GM21786 (cell line): ENCODE measurements around the gene EIF3D.

Source experiments
- ATAC-seq: cut with Tn5 transposase; IDR thresholded peaks from one replicate; pipeline ENCODE4 v1.9.1; 2021; ENCODE audit not compliant: unreplicated experiment

EIF3D gene, protein sequence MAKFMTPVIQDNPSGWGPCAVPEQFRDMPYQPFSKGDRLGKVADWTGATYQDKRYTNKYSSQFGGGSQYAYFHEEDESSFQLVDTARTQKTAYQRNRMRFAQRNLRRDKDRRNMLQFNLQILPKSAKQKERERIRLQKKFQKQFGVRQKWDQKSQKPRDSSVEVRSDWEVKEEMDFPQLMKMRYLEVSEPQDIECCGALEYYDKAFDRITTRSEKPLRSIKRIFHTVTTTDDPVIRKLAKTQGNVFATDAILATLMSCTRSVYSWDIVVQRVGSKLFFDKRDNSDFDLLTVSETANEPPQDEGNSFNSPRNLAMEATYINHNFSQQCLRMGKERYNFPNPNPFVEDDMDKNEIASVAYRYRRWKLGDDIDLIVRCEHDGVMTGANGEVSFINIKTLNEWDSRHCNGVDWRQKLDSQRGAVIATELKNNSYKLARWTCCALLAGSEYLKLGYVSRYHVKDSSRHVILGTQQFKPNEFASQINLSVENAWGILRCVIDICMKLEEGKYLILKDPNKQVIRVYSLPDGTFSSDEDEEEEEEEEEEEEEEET

DNA sequence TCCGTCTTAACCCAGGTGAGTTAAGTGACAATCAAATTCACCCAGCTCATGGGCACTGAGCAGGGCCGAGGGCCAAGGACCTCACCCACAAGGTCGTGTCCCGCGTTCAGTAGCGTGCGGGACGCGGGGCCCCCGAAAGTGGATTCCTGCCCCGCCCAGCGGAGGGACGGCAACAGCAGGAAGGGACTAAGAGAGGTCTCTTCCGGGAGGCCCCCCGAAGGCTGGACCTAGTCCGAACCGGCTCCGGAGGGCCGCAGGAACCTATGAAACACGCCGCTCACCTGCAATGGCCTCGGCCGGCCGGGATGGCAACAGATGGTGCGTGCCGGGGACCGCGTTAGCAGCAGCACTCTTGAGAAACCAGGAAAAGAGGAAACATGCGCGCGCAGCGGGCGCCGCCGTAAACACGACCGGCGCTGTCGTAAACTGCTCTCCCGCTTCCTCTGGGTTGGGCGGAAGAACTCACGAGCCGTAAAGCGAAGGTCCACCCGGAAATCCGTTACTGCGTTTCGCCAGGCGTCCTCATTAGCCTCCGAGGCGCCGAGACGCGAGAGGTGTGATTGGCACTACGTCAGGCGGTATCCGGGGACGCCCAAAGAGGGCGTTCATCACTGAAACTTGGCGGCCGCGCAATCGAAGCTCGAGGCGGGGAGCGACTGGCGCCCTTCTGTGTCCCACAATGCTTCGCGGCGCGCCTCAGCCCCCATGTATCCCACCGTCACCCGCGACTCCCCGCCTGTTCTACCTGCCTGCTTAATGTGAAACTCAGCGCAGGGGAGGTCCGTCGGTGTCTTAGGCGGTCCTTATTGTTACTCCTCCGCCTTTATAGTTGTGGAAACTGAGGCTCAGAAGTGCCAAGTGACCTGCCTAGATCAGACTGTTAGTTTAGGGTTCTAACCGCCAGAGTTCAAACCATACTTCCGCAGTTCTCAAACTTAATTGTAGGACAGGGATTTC lies at the start of gene EIF3D:
TSS of gene EIF3D (minus strand) at position 372 of the 957 bp plus-strand sequence. CDS start 3,045 bp downstream, outside the sequence.
- ATAC-seq, result peak; percentile 92

DNA sequence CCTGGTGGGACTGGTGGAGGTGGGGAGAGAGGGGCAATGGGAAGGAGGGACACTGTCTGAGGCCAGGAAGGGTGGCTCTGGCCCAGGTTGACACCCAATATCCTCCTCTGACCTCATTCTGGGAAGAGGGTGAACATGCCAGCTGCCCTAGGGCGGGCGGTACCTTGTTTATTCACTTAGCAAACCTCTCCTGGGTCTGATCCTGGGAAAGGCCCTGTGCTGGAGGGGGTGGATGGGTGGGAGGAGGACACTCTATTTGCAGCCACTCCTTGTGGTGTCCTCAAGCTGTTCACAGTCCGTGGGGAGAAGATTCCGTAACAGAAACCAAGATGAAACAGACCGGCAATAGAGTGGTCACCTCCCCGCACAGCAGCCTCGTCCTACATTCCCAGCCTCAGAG lies 49.7 kb upstream of the EIF3D start:
- no peak for ATAC-seq

DNA sequence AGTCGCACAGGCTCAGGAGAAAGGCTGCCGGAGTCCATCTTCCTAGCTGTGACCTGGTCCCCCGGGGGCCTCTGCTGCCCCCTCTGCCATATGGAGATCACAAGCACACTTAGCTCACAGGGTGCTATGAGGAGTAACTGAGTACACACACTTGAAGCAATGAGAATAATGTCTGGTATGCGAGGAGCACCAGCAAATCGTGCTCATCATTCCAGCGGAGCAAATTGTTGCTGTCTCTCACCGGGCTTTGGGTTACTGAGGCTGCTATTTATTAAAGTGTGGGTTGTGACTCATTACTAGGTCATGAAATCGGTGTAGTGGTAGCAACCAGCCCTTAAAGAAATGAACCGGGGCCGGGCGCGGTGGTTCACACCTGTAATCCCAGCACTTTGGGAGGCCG lies 48.1 kb upstream of the EIF3D start:
- no peak for ATAC-seq

DNA sequence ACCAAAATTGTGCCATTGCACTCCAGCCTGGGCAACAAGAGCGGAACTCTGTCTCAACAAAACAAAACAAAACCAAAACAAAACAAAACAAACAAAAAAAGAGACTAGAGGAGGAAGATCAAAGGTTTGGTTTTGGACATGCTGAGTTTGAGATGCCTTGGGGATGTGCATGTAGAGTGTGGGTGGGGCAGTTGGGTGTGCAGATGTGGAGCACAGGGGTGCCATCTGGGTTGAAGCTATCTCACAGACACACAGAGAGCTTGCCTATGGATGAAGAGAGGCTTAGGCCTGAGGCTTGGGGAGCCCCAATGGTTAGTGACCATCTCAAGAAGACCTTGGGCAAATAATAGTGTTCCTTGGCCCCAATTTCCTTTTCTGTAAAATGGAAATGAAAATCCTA lies 45.8 kb upstream of the EIF3D start:
- ATAC-seq, result no peak

DNA sequence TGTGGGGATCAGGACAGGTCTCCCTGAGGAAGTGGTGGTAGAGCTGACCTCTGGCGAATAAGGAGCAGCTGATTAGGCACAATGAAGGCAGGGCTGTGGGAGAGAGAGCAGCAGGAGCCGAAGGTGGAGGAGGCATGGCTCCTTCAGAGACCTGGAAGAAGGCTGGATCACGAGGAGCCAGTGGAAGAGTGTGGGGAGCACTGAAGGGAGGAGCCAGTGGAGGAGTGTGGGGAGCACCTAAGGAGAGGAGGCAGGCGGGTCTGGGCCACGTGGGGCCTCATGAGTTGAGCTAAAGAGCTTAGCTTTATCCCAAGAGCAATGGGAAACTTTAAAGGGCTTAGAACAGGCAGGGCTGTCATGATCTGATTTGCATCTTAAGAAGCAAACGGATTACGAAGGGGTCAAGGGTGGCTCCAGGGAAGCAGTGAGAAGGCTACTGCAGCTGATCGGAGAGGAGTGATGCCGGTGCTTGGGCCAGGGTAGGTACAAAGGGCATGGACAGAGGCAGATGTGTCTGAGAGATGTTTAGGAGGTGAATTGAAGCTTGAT lies 44.9 kb upstream of the EIF3D start:
- no peak for ATAC-seq

DNA sequence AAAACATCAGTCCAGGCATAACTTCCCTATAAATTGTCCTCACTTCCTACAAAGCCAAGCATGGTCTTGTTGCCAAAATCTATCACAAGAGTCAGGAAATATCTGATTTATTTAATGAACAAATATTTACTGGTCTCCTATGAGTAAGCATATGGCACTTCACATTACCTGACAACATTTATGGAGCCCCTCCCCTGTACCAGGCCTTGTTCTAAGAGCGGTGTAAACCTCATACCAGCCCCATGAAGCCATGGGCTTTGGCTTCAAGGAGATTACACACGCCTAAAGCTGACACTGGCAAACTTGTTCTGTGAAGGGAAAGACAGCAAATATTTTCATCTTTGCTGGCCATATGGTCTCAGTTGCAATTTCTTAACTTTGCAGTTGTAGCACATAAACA lies 43.0 kb upstream of the EIF3D start:
- ATAC-seq, result no peak

DNA sequence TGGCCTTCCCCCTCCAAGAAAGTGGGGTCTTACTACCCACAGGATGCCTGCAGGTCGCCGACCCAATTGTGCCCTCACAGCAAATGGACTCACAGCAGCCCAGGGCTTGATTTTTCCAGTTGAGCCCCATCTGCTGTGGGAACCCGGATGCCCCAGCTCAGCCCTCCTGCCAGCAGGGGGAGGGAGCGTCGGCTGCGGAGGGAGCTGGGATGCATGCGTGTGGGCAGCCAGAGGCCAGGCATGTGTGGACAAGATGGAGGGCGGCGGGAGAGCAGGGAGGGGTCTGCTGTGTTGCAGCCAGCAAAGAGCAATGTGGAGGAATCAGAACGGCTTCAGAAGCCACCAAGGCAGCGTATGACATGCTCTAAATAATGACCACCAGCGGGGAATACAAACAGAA lies 41.0 kb upstream of the EIF3D start:
- ATAC-seq, result no peak

DNA sequence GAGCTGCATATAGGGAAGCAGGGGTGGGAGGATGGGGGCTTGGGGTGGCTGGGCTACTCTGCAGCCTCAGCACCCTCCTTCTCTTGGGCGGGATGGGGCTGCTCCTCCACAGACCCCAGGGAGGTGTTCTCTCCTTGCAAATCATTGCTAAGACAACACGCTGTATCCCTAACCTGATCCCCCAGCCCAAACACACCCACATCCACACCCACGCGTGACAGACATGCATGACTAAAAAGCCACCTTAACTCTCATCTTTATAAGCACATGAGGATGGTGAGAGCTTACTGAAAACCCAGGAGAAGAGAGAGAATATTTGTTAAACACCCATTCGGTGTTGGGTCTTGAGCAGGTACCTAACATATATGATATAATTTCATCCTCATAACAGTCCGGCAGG lies 39.9 kb upstream of the EIF3D start:
- ATAC-seq, result no peak

DNA sequence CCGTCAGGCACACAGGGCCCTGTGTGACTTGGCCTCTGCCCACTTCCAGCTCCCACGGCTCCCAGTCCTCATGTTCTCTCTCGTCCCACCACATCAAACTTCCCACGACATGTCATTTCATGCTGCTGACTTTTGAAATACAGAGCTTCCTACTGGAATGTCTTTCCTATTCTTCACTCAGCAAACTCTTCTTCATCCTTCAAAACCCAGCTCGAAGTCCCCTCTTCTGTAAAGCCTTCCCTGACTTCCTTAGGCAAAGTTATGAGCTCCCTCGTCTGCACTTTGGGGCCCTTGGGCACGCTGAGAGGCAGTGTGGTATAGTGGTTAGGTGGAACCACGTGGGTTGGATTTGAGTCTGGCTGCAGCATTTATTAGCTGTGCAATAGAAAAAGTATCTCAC lies 37.8 kb upstream of the EIF3D start:
- no peak for ATAC-seq

DNA sequence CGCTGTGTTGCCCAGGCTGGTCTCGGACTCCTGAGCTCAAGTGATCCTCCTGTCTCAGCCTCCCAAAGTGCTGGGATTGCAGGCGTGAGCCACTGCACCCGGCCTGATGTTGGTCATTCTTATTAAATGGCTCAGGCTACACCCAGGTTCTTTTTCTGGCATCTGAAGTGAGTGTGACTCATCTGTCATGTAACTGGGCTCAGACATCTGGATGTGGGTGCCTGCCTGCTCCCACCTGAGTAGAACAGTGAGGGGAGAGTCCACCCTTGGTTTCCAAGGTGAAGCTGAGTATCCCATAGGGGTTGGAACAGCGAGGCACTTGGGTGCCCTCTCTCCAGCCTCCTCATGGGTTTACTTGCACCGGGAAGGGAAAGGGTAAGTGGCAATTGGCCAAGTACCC lies 36.7 kb upstream of the EIF3D start:
- ATAC-seq, result no peak

DNA sequence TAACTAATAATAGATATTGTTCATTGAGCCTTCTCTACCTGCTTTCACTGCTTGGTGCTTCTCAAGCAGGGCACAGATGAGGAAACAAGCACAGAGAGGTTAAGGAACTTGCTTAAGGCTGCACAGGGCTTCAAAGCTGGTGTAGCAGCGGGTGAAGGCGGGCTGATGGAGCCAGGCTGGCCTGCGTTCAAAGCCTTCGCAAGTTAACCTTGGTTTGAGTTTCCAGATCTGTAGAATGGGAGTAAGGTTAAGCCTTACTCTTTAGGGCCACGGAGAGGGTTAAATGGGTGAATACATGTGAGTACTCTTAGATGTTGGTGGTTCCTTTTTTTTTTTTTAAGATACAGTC lies 36.2 kb upstream of the EIF3D start:
- no peak for ATAC-seq

DNA sequence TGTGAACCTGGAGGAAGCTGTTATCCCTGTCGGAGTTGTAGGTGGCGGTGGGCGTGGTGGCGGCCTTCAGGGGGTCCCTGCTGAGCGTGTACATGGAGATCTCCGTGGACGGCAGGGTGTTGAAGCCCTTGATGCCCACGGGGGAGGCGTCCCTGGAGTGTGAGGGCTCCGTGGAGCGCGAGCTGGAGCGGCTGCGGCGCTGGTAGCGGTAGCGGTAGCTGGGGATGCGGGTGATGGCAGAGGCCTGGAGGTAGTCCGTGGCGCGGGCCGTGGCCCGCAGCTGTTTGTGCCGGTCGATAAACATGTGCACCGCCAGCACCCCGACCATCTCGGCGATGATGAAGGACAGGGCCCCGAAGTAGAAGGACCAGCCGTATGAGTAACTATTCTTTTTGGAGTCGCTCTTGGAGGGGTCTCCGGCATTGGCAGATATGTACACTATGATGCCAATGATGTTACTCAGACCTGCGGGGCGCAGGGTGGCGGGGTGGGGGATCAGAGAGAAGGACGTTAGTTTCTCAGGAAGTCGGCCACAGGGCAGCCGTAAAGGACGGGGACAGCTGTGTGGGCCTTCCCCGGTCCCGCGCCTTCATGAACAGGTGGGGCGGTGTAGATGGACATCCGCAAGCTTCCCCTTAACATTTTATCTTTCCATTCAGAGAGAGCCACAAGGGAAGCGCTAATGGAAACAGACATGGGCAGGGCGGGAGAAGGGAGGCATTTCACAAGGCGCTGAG lies 35.6 kb upstream of the EIF3D start:
- ATAC-seq, result no peak

DNA sequence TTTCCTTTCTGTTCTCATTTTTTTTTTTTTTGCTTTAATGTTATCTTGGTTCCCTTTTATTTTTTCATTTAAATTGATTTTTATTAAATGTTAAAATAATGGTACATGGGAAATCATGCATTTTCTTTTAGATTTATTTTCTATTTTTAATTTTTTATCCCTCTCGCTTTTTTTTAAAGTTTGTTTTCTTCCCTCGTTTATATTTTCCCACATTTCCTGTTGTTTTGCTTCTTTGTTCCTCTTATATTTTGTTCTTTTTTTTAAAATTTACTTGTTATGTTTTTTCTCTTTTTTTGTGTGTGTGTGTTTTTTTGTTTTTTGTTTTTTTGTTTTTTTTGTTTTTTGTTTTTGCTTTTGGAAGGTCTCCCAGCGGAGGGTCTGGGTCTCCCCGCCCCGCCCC lies 34.9 kb upstream of the EIF3D start:
- ATAC-seq, result no peak

DNA sequence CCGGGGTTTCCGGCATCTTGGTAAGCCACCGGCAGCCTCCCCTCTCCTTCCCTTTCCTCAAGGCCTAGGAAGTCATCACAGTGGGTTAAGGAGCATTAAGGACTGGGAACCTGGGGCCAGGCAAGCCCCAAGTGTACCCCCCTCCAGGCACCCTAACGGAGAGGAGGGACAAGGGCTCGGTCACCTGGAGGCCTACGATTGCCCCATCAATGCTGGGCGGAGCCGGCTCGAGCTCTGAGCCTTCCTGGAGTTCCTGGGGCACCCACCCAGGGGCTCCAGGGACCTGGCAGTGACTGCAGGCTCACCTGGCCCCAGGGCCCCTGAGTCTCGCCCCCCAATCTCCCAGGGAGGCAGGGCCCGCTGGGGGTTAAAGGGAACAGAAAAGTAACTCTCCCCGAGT lies 34.5 kb upstream of the EIF3D start:
- ATAC-seq, result no peak

DNA sequence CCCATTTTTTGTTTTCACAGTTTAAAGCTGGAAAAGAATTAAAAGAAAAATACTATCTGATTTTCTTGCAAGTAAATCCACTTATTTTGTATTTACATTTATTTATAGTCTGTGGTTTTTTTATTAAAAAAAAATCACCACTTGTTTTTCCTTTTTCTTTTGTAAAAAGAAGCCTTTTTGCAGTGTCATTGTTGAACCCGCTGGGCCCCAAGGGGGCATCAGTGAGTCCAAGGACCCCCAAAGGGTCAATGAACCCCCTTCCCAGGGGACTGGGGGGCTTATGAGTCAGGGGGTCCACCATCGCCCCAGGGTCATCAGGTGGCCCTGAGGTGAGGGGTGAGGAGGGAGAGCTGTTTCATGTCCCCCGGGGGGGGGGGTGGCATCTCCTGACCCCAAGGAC lies 34.0 kb upstream of the EIF3D start:
- no peak for ATAC-seq

DNA sequence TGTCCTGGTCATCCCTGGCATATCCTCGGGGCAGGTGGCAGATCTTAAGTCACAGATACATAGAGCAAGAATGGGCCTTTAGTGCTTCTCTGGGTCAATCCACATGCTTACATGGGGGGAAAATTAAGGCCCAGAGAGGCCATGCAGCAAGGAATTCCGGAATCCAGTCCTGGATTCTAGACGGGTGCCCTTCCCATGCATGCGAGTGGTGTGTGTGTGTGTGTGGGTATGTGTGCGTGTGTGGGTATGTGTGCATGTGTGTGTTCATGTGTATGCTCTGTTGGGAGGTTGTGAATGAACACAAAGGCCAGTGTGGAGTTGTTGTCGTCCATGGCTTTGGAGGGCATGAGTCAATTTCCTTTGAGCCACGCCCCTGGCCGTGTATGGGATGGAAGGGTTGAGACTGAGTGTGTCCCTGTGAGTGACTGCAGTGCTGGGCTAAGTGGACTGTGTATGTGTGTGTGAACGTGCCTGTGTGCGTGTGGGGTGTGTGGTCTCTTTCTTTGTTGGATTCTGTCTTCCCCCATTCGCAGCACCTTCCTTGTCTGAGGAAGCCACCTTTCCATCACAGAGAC lies 33.4 kb upstream of the EIF3D start:
- no peak for ATAC-seq

DNA sequence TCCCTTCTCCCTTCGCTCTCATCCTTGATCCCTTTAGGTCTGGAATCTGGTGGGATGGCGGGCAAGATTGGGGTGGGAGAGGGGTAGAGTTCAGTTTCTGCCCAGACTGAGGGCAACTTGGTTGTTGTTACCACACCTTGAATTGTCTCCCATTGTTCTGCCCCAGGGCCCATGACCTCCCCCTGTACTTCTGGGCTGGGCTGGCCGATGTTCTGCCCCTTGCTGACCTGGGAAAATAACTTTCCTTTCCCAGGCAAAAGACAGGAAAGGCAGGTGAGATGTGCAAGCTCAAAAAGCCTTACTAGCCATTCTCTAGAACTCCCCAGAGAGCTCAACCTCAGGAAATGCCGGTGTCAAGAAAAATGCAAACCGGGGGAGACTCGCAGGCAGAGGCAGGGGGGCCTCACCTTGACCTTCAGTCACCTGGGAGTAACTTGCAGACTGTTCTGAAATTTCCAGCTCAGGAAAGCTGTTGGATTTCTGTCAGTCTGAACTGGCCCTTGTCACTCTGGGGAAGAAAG lies 32.4 kb upstream of the EIF3D start:
- ATAC-seq, result no peak

DNA sequence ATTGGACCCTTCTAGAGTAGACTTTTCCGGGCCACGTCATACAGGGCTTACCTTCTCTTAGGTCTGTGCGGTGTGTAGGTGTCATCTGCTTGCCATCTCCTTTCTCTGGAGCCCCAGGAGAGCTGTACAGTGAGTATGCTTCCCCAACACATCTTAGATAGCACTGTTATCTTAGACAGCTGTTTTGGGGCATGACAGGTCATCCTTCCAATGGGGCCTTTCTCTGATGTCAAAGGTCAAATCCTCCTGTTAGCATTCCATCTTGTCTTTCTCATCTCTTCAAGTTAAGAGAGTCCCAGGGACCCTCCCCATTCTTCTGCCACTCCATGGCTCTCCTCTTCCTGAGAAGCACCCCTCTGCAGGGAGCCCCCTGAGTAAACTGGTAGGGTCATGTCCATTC lies 31.0 kb upstream of the EIF3D start:
- ATAC-seq, result no peak

DNA sequence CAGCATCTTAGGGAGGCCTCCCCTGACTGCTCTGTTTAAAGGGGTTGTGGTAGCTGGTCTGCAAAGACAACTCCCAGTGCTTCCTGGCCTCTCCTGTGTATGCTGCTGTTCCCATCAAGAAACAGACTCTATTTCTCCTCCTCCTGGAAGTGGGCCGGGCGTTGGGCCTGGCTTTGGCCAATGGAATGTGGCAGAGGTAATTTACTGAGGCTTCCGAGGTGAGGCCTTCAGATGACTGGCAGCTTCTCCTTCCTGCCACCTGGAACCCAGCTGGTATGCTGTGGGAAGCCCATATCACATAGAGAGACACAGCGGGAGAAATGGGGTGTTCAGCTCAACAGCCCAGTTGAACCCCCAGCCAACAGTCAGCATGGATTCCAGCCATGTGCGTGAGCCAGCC lies 25.1 kb upstream of the EIF3D start:
- ATAC-seq, result no peak

DNA sequence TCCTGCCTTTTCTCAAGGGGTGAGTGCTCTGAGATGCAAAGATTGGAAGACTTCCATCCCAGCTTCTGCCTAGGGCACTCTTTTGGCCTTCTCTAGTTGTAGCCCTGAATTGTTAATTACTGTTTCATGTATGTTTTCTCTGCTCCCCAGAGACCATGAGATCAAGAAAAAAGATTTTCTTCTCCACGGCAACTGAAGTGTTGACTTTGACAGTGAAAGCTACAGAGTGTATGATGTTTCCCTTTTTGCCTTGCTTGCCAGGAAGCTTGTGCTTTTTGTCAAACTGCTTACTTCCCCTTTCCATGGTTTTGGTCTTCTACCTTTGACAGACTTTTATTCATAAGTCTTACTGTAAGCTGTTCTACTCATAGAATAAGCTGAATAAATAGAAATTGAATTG lies 23.3 kb upstream of the EIF3D start:
- no peak for ATAC-seq
